ENCODE measurements around the gene JOSD2. TPM values are rescaled to one million over a fixed set of nuclear protein-coding genes. Genes with fewer than 3 reads are reported as not detected.
"Not testable (repeated sequence)": the region's sequence is repeated elsewhere in the genome, so short reads cannot be mapped to it uniquely, and the experiment has no call there.

The JOSD2 gene
- total RNA-seq, 1 donor from 2014 or later, result 39.8 TPM

- no peak for ATAC-seq (ENCODE audit: poor library complexity)
- intact Hi-C loops (cut with DNase I), result no loop called here
These were observed 37.4 kb upstream of the JOSD2 start for GRCh38 chr19:50548191-50549058.

GRCh38 chr19:50547385-50548190, 36.6 kb upstream of the JOSD2 start:
- DNase-seq (no peak), ATAC-seq (ENCODE audit: poor library complexity) (peak; percentile 25)
- intact Hi-C loops (cut with DNase I), result no loop called here

More at GRCh38 chr19:50548191-50549058, 37.4 kb upstream of the JOSD2 start:
- DNase-seq, result no peak

GRCh38 chr19:50546527-50547221, 35.7 kb upstream of the JOSD2 start:
- intact Hi-C loops (cut with DNase I), result no loop called here
- DNase-seq (no peak), ATAC-seq (ENCODE audit: poor library complexity) (no peak)

GRCh38 chr19:50542943-50543342, 32.0 kb upstream of the JOSD2 start:
- ATAC-seq (ENCODE audit: poor library complexity) (no peak), DNase-seq (no peak)
- intact Hi-C loops (cut with DNase I), result no loop called here

- ATAC-seq (ENCODE audit: poor library complexity), result peak; percentile 91
- DNase-seq, result peak; percentile 90
- intact Hi-C loops (cut with DNase I), result loop anchor here (2.0 kb wide), 1 partner anchor 245 kb away; no protein-coding TSS in a partner anchor
These were observed 26.8 kb upstream of the JOSD2 start for GRCh38 chr19:50537769-50538230.

GRCh38 chr19:50537306-50537685, 26.3 kb upstream of the JOSD2 start:
- intact Hi-C loops (cut with DNase I), result loop anchor here (2.0 kb wide), 1 partner anchor 246 kb away; no protein-coding TSS in a partner anchor
- ATAC-seq (ENCODE audit: poor library complexity) (no peak), DNase-seq (no peak)

GRCh38 chr19:50536662-50537305, 25.8 kb upstream of the JOSD2 start:
- intact Hi-C loops (cut with DNase I), result loop anchor here (2.0 kb wide), 1 partner anchor 246 kb away; no protein-coding TSS in a partner anchor
- ATAC-seq (ENCODE audit: poor library complexity) (no peak), DNase-seq (no peak)

GRCh38 chr19:50535672-50536187, 24.7 kb upstream of the JOSD2 start:
- no peak for DNase-seq
- no peak for ATAC-seq (ENCODE audit: poor library complexity)
- intact Hi-C loops (cut with DNase I), result loop anchor here (2.0 kb wide), 1 partner anchor 247 kb away; no protein-coding TSS in a partner anchor

- ATAC-seq (ENCODE audit: poor library complexity) (no peak), DNase-seq (no peak)
- intact Hi-C loops (cut with DNase I), result no loop called here
These were observed 23.5 kb upstream of the JOSD2 start for GRCh38 chr19:50534478-50534877.

GRCh38 chr19:50532952-50533351, 22.0 kb upstream of the JOSD2 start:
- intact Hi-C loops (cut with DNase I), result no loop called here
- no peak for ATAC-seq (ENCODE audit: poor library complexity)

GRCh38 chr19:50531171-50531612, 20.2 kb upstream of the JOSD2 start:
- intact Hi-C loops (cut with DNase I), result no loop called here
- DNase-seq, result no peak
- ATAC-seq (ENCODE audit: poor library complexity), result no peak

More at GRCh38 chr19:50532952-50533351, 22.0 kb upstream of the JOSD2 start:
- no peak for DNase-seq

- intact Hi-C loops (cut with DNase I); ATAC-seq (ENCODE audit: poor library complexity); DNase-seq: not testable (repeated sequence)
These were observed 17.1 kb upstream of the JOSD2 start for GRCh38 chr19:50528052-50528451.

GRCh38 chr19:50522881-50523280, 11.9 kb upstream of the JOSD2 start:
- DNase-seq (peak; percentile 22), ATAC-seq (ENCODE audit: poor library complexity) (no peak)
- intact Hi-C loops (cut with DNase I), result no loop called here

GRCh38 chr19:50520822-50521465, 10.0 kb upstream of the JOSD2 start:
- DNase-seq (no peak), ATAC-seq (ENCODE audit: poor library complexity) (no peak)
- intact Hi-C loops (cut with DNase I), result no loop called here

GRCh38 chr19:50519006-50519575, 8.1 kb upstream of the JOSD2 start:
- intact Hi-C loops (cut with DNase I), result no loop called here
- ATAC-seq (ENCODE audit: poor library complexity) (no peak), DNase-seq (no peak)

- DNase-seq (no peak), ATAC-seq (ENCODE audit: poor library complexity) (no peak)
- intact Hi-C loops (cut with DNase I), result no loop called here
These were observed 7.4 kb upstream of the JOSD2 start for GRCh38 chr19:50518091-50519005.

Measured in Right ventricle myocardium superior (tissue), 1 donor.